ENCODE results near the gene FHOD1. TPM values are rescaled to one million over a fixed set of nuclear protein-coding genes. Genes with fewer than 3 reads are reported as not detected.

Gene FHOD1
- total and polyA plus RNA-seq, 2 donors (not counting 1 experiment from before 2014, with no cell fraction given), result 7.1 to 32.7 TPM

DNA sequence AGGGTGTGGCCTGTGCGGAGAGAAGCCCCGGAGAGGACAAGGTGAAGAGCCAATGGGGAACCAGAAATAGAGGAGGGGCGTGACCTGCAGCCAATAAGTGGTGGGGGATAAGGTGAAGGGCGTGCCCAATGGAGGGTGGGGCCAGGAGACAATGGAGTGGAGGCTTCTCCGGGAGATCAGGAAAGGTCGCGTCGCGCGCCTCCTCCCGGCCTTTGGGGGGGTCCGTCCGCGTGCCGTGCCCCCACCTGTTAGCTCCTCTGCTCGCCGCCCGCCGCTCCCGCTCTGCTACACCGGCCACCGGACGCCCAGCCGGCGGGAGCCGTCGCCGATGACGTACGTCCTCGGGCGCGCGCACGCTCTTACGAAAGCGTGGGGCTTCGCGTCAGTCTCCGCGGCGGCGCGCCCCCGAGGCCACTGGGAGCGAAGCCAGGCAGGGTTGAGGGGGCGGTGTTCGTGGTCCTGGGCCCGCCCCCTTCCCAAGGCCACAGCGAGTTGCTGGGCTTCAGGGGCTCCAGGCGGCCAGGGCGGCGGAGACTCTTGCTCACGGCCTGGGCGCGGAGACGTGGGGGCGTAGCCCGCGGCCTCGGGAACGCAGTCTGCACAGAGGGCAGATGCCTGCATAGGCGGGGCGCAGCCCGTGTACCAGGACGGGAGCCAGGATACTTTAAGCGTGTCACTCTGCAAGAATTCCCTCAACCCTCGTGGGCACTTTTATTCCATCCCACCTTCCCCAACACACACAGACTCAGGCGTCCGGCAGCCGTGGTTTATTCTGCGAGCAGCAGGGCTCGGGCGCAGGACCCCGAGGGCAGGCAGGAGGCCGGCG is 63.4 kb downstream of the FHOD1 start, which contains the start of gene MATCAP1:
MATCAP1 (minus strand) TSS at position 337 of the 826 bp plus-strand sequence. CDS start 3,353 bp downstream, outside the sequence.
- peak; percentile 98 for DNase-seq (ENCODE audit: low read depth in 2 of 2)
- peak within 1 kb of the TSS; percentile 55 to 89 (median 65) for H3K4me3 ChIP-seq (replicated peaks in 1 of 4; ENCODE audit: control extremely low read depth in 1 of 4, insufficient read depth in 1 of 4, low read depth in 3 of 4, low read length in 4 of 4)

DNA sequence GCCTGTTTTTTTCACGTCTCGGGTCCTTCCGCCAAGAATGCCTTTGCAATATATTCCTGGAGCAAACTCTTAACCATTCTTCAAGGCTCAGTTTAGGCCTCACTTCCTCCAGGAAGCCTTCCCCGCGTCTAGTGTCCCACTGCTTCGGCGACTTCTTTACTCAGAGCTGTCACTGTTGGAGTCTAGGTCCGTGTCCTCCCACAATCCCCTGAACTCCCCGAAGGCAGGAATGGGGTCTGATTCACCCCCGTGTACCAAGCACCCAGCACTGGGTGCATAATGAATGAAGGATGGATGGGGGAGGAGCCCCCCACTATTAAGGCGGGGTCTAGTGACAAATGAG is 64.0 kb downstream of the FHOD1 start:
- no peak for TF ChIP-seq EZH2 (IDR thresholded peaks at IDR 0.05; ENCODE audit: low read length, missing control alignments)
- TF ChIP-seq, protein P1, sequence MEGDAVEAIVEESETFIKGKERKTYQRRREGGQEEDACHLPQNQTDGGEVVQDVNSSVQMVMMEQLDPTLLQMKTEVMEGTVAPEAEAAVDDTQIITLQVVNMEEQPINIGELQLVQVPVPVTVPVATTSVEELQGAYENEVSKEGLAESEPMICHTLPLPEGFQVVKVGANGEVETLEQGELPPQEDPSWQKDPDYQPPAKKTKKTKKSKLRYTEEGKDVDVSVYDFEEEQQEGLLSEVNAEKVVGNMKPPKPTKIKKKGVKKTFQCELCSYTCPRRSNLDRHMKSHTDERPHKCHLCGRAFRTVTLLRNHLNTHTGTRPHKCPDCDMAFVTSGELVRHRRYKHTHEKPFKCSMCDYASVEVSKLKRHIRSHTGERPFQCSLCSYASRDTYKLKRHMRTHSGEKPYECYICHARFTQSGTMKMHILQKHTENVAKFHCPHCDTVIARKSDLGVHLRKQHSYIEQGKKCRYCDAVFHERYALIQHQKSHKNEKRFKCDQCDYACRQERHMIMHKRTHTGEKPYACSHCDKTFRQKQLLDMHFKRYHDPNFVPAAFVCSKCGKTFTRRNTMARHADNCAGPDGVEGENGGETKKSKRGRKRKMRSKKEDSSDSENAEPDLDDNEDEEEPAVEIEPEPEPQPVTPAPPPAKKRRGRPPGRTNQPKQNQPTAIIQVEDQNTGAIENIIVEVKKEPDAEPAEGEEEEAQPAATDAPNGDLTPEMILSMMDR (conservative IDR thresholded peaks at IDR 0.05 in 1 of 2, IDR thresholded peaks at IDR 0.05 in 1 of 2; ENCODE audit: low read depth in 1 of 2, low read length in 2 of 2), result no peak
- H4K20me1 ChIP-seq (ENCODE audit: control insufficient read depth, extremely low read depth, insufficient read depth, low read length), result no peaks in the 10 kb centered on the region
- H3K4me3 ChIP-seq (replicated peaks in 1 of 4; ENCODE audit: control extremely low read depth in 1 of 4, insufficient read depth in 1 of 4, low read depth in 3 of 4, low read length in 4 of 4), result peak overlapping the region; percentile 55 to 89 (median 65)
- peak overlapping the region; percentile 9 for H2AFZ ChIP-seq (ENCODE audit: low read length)
- H3K27me3 ChIP-seq (ENCODE audit: control insufficient read depth, insufficient read depth, low read length), result no peaks in the 10 kb centered on the region
- DNase-seq (ENCODE audit: low read depth in 2 of 2), result no peak
- H3K79me2 ChIP-seq (ENCODE audit: control insufficient read depth, insufficient read depth, low read length), result peaks cover 9% of the 10 kb centered on the region
- peak overlapping the region; percentile 82 for H3K4me2 ChIP-seq (ENCODE audit: extremely low read depth, insufficient read depth, low read length)
- peak overlapping the region; percentile 98 for H3K27ac ChIP-seq (ENCODE audit: insufficient read depth, low read length)
- H3K4me1 ChIP-seq (ENCODE audit: control insufficient read depth, extremely low read depth, insufficient read depth, low read length), result peaks cover 24% of the 10 kb centered on the region
- H3K9ac ChIP-seq (ENCODE audit: insufficient read depth, low read length), result peak overlapping the region; percentile 17
- peaks cover 5% of the 10 kb centered on the region for H3K36me3 ChIP-seq (ENCODE audit: control insufficient read depth, insufficient read depth, low read length)
- no peaks in the 10 kb centered on the region for H3K9me3 ChIP-seq (ENCODE audit: control insufficient read depth, insufficient read depth, low read depth, low read length)

More for the DNA sequence above, 63.4 kb downstream of the FHOD1 start, which contains the start of gene MATCAP1:
- Histone ChIP-seq H3K36me3 (ENCODE audit: control insufficient read depth, insufficient read depth, low read length) (peaks cover 5% of the 10 kb centered on the region), H3K79me2 (ENCODE audit: control insufficient read depth, insufficient read depth, low read length) (peaks cover 9% of the 10 kb centered on the region), H2AFZ (ENCODE audit: low read length) (peak within 1 kb of the TSS; percentile 75), H3K4me2 (ENCODE audit: extremely low read depth, insufficient read depth, low read length) (peak within 1 kb of the TSS; percentile 84), H3K27me3 (ENCODE audit: control insufficient read depth, insufficient read depth, low read length) (no peaks in the 10 kb centered on the region), H3K4me1 (ENCODE audit: control insufficient read depth, extremely low read depth, insufficient read depth, low read length) (peaks cover 24% of the 10 kb centered on the region), H3K9me3 (ENCODE audit: control insufficient read depth, insufficient read depth, low read depth, low read length) (no peaks in the 10 kb centered on the region), H4K20me1 (ENCODE audit: control insufficient read depth, extremely low read depth, insufficient read depth, low read length) (no peaks in the 10 kb centered on the region), H3K9ac (ENCODE audit: insufficient read depth, low read length) (peak within 1 kb of the TSS; percentile 96), H3K27ac (ENCODE audit: insufficient read depth, low read length) (peak within 1 kb of the TSS; percentile 98)
- TF ChIP-seq, protein P1 (conservative IDR thresholded peaks at IDR 0.05 in 1 of 2, IDR thresholded peaks at IDR 0.05 in 1 of 2; ENCODE audit: low read depth in 1 of 2, low read length in 2 of 2), result no peak
- no peak for TF ChIP-seq EZH2 (IDR thresholded peaks at IDR 0.05; ENCODE audit: low read length, missing control alignments)

DNA sequence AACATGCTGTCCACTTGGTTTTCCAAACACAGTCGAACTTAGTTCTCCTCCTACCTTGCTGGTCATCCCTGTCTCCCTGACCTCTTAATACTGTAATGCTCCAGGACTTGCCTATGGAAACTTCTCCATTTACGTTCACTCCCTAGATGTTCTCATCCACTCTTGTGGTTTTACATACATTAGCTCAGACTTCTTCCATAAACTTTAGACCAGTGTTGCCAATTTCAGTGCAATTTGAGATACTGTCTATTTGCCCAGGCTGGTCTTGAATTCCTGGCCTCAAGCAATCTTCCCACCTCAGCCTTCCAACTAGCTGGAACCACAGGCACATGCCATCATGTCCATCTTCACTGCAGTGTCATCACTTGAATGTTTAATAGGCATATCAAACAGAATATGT is 65.0 kb downstream of the FHOD1 start:
- H3K27me3 ChIP-seq (ENCODE audit: control insufficient read depth, insufficient read depth, low read length), result no peaks in the 10 kb centered on the region
- no peak for TF ChIP-seq EZH2 (IDR thresholded peaks at IDR 0.05; ENCODE audit: low read length, missing control alignments)
- TF ChIP-seq, protein P1 (conservative IDR thresholded peaks at IDR 0.05 in 1 of 2, IDR thresholded peaks at IDR 0.05 in 1 of 2; ENCODE audit: low read depth in 1 of 2, low read length in 2 of 2), result no peak
- H3K4me1 ChIP-seq (ENCODE audit: control insufficient read depth, extremely low read depth, insufficient read depth, low read length), result peaks cover 24% of the 10 kb centered on the region
- DNase-seq (ENCODE audit: low read depth in 2 of 2), result no peak
- no peak overlapping the region for H3K27ac ChIP-seq (ENCODE audit: insufficient read depth, low read length)
- peak overlapping the region; percentile 55 to 89 (median 65) for H3K4me3 ChIP-seq (replicated peaks in 1 of 4; ENCODE audit: control extremely low read depth in 1 of 4, insufficient read depth in 1 of 4, low read depth in 3 of 4, low read length in 4 of 4)
- H3K4me2 ChIP-seq (ENCODE audit: extremely low read depth, insufficient read depth, low read length), result peak overlapping the region; percentile 82
- H4K20me1 ChIP-seq (ENCODE audit: control insufficient read depth, extremely low read depth, insufficient read depth, low read length), result no peaks in the 10 kb centered on the region
- H2AFZ ChIP-seq (ENCODE audit: low read length), result no peak overlapping the region
- no peaks in the 10 kb centered on the region for H3K9me3 ChIP-seq (ENCODE audit: control insufficient read depth, insufficient read depth, low read depth, low read length)
- peaks cover 9% of the 10 kb centered on the region for H3K79me2 ChIP-seq (ENCODE audit: control insufficient read depth, insufficient read depth, low read length)
- H3K9ac ChIP-seq (ENCODE audit: insufficient read depth, low read length), result no peak overlapping the region
- H3K36me3 ChIP-seq (ENCODE audit: control insufficient read depth, insufficient read depth, low read length), result peaks cover 5% of the 10 kb centered on the region
